HepG2 (cell line): ENCODE data around the gene CHRM2. TPM values are rescaled to one million over a fixed set of nuclear protein-coding genes. Genes with fewer than 3 reads are reported as not detected.

ENCODE experiments used
- ATAC-seq: fragments of 200-7000 bp; cut with Tn5 transposase; 3 replicates; pipeline ENCODE4 v1.9.1; 2020; ENCODE audit warnings: mild to moderate bottlenecking, moderate library complexity
- BruUV-seq: library from RNA; stranded (reverse); fragments of 400-500 nt; replicated peaks from 2 replicates; lab custom pipeline; 2021; lab: Mats Ljungman, UMichigan
- CTCF ChIA-PET: fragments of 300-600 bp; formaldehyde crosslinking; extraction: SDS; loops from one replicate; lab custom pipeline; 2021; ENCODE audit warnings: low total read pairs, inconsistent platforms, low intra/inter-chr PET ratio; lab: Yijun Ruan, JAX
- POLR2A ChIA-PET: fragments of 350-600 bp; sonication (Branson Sonifier 250); formaldehyde crosslinking; loops from one replicate; lab custom pipeline; 2020; ENCODE audit warnings: antibody characterized with exemption, inconsistent platforms; lab: Yijun Ruan, JAX
- DNase-seq: peaks from one replicate; pipeline ENCODE4 v3.0.0-alpha.2; 2015; ENCODE audit warnings: low spot score
- FAIRE-seq: peaks from 3 replicates; lab custom pipeline; 2011; peaks lifted over from hg19 to GRCh38; lab: Jason Lieb, UNC
- H2AFZ ChIP-seq: one replicate; pipeline ENCODE4 v1.6.1; 2011; ENCODE audit warnings: low read length, inconsistent platforms
- H3K27ac ChIP-seq: fragments of 300-600 bp; 3 replicates; pipeline ENCODE4 v1.8.0; 2011; ENCODE audit warnings: mixed run types, mild to moderate bottlenecking, mixed read lengths, low read length, inconsistent platforms; ENCODE audit not compliant: insufficient read depth; ENCODE audit errors: extremely low read length
- H3K27me3 ChIP-seq, 2 experiments: fragments of 200-600 bp in 1 of 2; 2 replicates in 1 of 2; 3 replicates in 1 of 2; pipeline versions ENCODE4 v1.6.0 to v1.8.0; 2011; ENCODE audit warnings: low read length in 2 of 2, mild to moderate bottlenecking in 2 of 2, moderate library complexity in 2 of 2, inconsistent platforms in 1 of 2; ENCODE audit not compliant: insufficient read depth in 2 of 2, control insufficient read depth in 1 of 2
- H3K36me3 ChIP-seq, 2 experiments: fragments of 200-600 bp in 1 of 2; replicated peaks in 1 of 2; 2 replicates in 1 of 2; 3 replicates in 1 of 2; pipeline versions ENCODE4 v1.5.1 to v1.8.0; 2011; ENCODE audit warnings: low read length in 2 of 2, inconsistent platforms in 1 of 2; ENCODE audit not compliant: insufficient read depth in 2 of 2, control insufficient read depth in 1 of 2
- H3K4me1 ChIP-seq: 2 replicates; pipeline ENCODE4 v1.5.1; 2012; ENCODE audit warnings: low read length, inconsistent platforms; ENCODE audit not compliant: insufficient read depth
- H3K4me2 ChIP-seq: 2 replicates; pipeline ENCODE4 v1.6.0; 2011; ENCODE audit warnings: low read depth, low read length, inconsistent platforms
- H3K4me3 ChIP-seq, 3 experiments: fragments of 200-600 bp in 1 of 3; sonication (generic), shearing (Covaris generic) in 1 of 3; replicated peaks in 1 of 3; 2 replicates each; pipeline ENCODE4 v1.5.1; 2011 to 2016; ENCODE audit warnings: low read length in 3 of 3, inconsistent platforms in 2 of 3, low read depth in 2 of 3, mild to moderate bottlenecking in 2 of 3, control low read depth in 1 of 3, mixed read lengths in 1 of 3; ENCODE audit not compliant: insufficient read depth in 1 of 3
- H3K79me2 ChIP-seq: one replicate; pipeline ENCODE4 v1.6.1; 2011; ENCODE audit warnings: low read length, inconsistent platforms; ENCODE audit not compliant: insufficient read depth
- H3K9ac ChIP-seq: 2 replicates; pipeline ENCODE4 v1.6.0; 2011; ENCODE audit warnings: mild to moderate bottlenecking, low read depth, low read length, inconsistent platforms; ENCODE audit not compliant: insufficient read depth
- H3K9me3 ChIP-seq: 2 replicates; pipeline ENCODE4 v1.5.1; 2012; ENCODE audit warnings: mild to moderate bottlenecking, low read length
- H4K20me1 ChIP-seq: 2 replicates; pipeline ENCODE4 v1.6.0; 2011; ENCODE audit warnings: inconsistent platforms, mild to moderate bottlenecking, low read length, moderate library complexity; ENCODE audit not compliant: insufficient read depth
- ASH2L ChIP-seq: fragments of 300-600, 200-600 bp; sonication (generic); IDR thresholded peaks from 2 replicates; pipeline ENCODE4 v1.7.0; 2017; ENCODE audit warnings: low read depth, mild to moderate bottlenecking, moderate library complexity, mixed read lengths, low read length; ENCODE audit not compliant: insufficient read length
- CAMTA2 ChIP-seq: sonication (generic); formaldehyde crosslinking; IDR thresholded peaks from 2 replicates; pipeline ENCODE4 v1.4.0; 2020; ENCODE audit warnings: mild to moderate bottlenecking, missing genetic modification reagents, borderline replicate concordance
- ZNF501 ChIP-seq: sonication (generic); formaldehyde crosslinking; IDR thresholded peaks from 2 replicates; pipeline ENCODE4 v1.5.1; 2020; ENCODE audit warnings: mild to moderate bottlenecking, moderate library complexity, missing genetic modification reagents
- ZNF547 ChIP-seq: sonication (generic); formaldehyde crosslinking; IDR thresholded peaks from 2 replicates; pipeline ENCODE4 v1.5.1; 2020; ENCODE audit warnings: mild to moderate bottlenecking, missing genetic modification reagents
- WGBS: methylation state at CpG from one replicate; pipeline ENCODE4 v1.1.6; 2017; ENCODE audit warnings: low lambda C conversion rate; 5-methylcytosine and 5-hydroxymethylcytosine counted together
- in situ Hi-C: cut with HindIII; loops from 2 replicates; pipeline ENCODE4 v1.10.0; 2017; ENCODE audit warnings: low pct_unique_long_range_greater_than_20kb; ENCODE audit not compliant: extremely low pct_ligation_motif_present
- intact Hi-C: fragments of 100-400 bp; cut with micrococcal nuclease; formaldehyde crosslinking; loops from one replicate; pipeline ENCODE4 v1.10.0; 2022; ENCODE audit not compliant: unreplicated experiment
- polyA plus RNA-seq, 8 experiments: library from polyadenylated mRNA; depleted of rRNA in 3 of 8; stranded (reverse) in 7 of 8; unstranded in 1 of 8; fragments of >200 nt; fragmentation: Illumina TruSeq in 4 of 8; extraction: Trizol in 4 of 8; gene quantifications; 2 replicates each; pipeline versions ENCODE4 v1.2.1 to v1.2.3, GENCODE V29; 2011 to 2016; ENCODE audit warnings: low read depth in 4 of 8, missing spikeins in 1 of 8, mixed read lengths in 1 of 8; ENCODE audit not compliant: insufficient read depth in 1 of 8
- total RNA-seq, 5 experiments: library from RNA; depleted of rRNA; stranded (reverse); fragments of >200 nt; fragmentation: Illumina TruSeq; extraction: Trizol; gene quantifications; 2 replicates each; pipeline ENCODE4 v1.2.3, GENCODE V29; 2016; ENCODE audit warnings: low read depth in 1 of 5
- TF ChIP-seq, protein P1 (sequence below): sonication (generic); formaldehyde crosslinking; IDR thresholded peaks from 2 replicates; pipeline ENCODE4 v1.4.0; 2020; ENCODE audit warnings: missing genetic modification reagents
- TF ChIP-seq, protein P2 (sequence below): sonication (generic); formaldehyde crosslinking; IDR thresholded peaks from 2 replicates; pipeline ENCODE4 v1.4.0; 2020; ENCODE audit warnings: missing genetic modification reagents
- TF ChIP-seq, protein P3 (sequence below): sonication (generic); formaldehyde crosslinking; conservative IDR thresholded peaks from 2 replicates; pipeline ENCODE4 v1.8.0; 2022; ENCODE audit warnings: mild to moderate bottlenecking, moderate library complexity, missing genetic modification reagents

CHRM2 gene
- total and polyA plus RNA-seq, 2 of the 13 experiments (the other 11 are each of a cell fraction or from before 2014, with no cell fraction given): not detected

DNA sequence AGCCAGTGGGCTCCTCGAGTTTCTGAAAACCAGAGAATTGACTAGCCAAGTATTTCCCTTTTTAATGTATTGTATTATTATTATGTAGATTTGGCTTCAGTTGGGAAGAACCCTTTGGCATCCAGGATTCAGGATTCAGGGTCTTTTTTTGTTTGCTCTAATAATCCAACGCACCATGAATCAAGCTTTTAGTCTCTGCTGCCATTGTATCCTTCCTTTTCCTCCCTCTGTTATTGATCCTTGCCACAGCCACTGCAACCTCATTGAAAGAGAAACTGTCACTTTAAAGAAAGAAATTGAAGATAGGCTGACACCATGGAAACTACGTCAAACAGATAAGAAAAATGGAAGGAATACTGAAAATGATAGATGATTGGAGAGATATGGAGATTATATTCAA, 150.0 kb downstream of the CHRM2 start (continued):
- TF ChIP-seq, protein P1, sequence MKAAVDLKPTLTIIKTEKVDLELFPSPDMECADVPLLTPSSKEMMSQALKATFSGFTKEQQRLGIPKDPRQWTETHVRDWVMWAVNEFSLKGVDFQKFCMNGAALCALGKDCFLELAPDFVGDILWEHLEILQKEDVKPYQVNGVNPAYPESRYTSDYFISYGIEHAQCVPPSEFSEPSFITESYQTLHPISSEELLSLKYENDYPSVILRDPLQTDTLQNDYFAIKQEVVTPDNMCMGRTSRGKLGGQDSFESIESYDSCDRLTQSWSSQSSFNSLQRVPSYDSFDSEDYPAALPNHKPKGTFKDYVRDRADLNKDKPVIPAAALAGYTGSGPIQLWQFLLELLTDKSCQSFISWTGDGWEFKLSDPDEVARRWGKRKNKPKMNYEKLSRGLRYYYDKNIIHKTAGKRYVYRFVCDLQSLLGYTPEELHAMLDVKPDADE (CRISPR knock-in tag): no peak
- no peak for TF ChIP-seq ZNF547 (CRISPR knock-in tag)
- TF ChIP-seq, all 625 proteins: peak for 0

DNA sequence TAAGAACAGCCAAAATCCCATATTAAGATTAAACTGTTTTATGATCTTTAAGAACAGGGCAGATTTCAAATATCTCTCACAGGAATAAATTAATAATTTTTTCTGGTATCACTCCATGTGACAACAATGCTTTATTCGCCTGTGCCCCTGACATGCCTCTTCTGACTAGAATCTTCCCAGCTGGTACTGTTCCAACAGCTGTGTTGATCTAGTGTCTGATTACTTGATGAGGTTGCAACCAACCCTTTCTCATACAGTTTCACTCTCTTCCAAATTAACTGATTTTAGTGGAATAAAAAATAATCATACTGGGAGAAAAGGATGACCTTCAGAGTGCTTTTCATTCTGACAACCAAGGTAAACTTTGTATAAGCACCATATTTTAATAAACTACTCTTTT, 151.9 kb downstream of the CHRM2 start:
- POLR2A ChIA-PET: no interaction called here
- Histone ChIP-seq H3K4me3 (no peak overlapping the region), H3K9me3 (no peaks in the 10 kb centered on the region), H3K79me2 (no peaks in the 10 kb centered on the region), H3K27ac (no peak overlapping the region), H2AFZ (no peak overlapping the region), H3K9ac (no peak overlapping the region), H3K4me1 (no peaks in the 10 kb centered on the region), H3K27me3 (no peaks in the 10 kb centered on the region), H4K20me1 (no peaks in the 10 kb centered on the region), H3K36me3 (no peaks in the 10 kb centered on the region), H3K4me2 (no peak overlapping the region)
- 0% methylated on average over 1 of the region's 1 CpG for WGBS
- intact Hi-C loops: no loop called here
- CTCF ChIA-PET: no interaction called here
- DNase-seq: no peak
- no peak for FAIRE-seq
- no peak for TF ChIP-seq ZNF501 (CRISPR knock-in tag)
- TF ChIP-seq CAMTA2 (CRISPR knock-in tag): no peak
- no TSS peak for BruUV-seq
- in situ Hi-C loops: no loop called here
- ATAC-seq: no peak

DNA sequence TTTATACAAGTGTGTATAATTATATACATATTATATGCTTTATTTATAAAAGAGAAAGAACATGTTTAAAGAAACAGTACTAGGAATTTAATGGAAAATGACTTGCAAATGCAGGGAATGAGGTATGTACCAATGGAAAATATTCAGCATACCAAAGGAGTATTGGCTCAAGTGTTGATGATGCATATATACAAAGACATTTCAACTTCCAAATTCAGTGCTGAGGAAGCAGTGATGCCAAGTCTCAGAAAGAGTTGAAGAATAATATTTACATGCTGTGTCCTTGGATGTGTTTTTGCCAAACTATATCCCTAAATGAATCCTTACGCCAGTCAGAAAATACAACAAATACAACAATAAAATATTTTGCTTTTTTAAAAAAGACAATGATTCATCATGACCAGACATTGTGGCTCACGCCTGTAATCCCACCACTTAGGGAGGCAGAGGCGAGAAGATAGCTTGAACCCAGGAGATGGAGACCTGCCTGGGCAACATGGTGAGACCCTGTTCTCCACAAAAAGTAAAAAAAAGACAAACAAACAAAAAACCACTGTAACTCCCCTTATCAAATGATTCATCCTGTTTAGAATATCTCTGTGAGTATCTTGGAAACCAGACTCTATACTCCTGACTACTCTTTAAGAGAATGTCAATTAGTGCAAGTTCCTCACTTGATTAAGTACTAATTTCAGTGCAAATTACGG, 157.2 kb downstream of the CHRM2 start:
- 4% methylated on average over 4 of the region's 4 CpGs for WGBS
- H3K27me3 ChIP-seq: no peaks in the 10 kb centered on the region
- no peaks in the 10 kb centered on the region for H4K20me1 ChIP-seq
- H3K4me2 ChIP-seq: no peak overlapping the region
- in situ Hi-C loops: no loop called here
- FAIRE-seq (no peak), DNase-seq (no peak), ATAC-seq (no peak)
- ChIA-PET POLR2A (no interaction called here), CTCF (no interaction called here)
- H3K4me3 ChIP-seq: no peak overlapping the region
- no peak overlapping the region for H2AFZ ChIP-seq
- H3K9me3 ChIP-seq: no peaks in the 10 kb centered on the region
- intact Hi-C loops: no loop called here
- no peaks in the 10 kb centered on the region for H3K79me2 ChIP-seq
- H3K9ac ChIP-seq: no peak overlapping the region
- H3K4me1 ChIP-seq: no peaks in the 10 kb centered on the region
- no peak overlapping the region for H3K27ac ChIP-seq
- no TSS peak for BruUV-seq
- no peaks in the 10 kb centered on the region for H3K36me3 ChIP-seq
- TF ChIP-seq, protein P2, sequence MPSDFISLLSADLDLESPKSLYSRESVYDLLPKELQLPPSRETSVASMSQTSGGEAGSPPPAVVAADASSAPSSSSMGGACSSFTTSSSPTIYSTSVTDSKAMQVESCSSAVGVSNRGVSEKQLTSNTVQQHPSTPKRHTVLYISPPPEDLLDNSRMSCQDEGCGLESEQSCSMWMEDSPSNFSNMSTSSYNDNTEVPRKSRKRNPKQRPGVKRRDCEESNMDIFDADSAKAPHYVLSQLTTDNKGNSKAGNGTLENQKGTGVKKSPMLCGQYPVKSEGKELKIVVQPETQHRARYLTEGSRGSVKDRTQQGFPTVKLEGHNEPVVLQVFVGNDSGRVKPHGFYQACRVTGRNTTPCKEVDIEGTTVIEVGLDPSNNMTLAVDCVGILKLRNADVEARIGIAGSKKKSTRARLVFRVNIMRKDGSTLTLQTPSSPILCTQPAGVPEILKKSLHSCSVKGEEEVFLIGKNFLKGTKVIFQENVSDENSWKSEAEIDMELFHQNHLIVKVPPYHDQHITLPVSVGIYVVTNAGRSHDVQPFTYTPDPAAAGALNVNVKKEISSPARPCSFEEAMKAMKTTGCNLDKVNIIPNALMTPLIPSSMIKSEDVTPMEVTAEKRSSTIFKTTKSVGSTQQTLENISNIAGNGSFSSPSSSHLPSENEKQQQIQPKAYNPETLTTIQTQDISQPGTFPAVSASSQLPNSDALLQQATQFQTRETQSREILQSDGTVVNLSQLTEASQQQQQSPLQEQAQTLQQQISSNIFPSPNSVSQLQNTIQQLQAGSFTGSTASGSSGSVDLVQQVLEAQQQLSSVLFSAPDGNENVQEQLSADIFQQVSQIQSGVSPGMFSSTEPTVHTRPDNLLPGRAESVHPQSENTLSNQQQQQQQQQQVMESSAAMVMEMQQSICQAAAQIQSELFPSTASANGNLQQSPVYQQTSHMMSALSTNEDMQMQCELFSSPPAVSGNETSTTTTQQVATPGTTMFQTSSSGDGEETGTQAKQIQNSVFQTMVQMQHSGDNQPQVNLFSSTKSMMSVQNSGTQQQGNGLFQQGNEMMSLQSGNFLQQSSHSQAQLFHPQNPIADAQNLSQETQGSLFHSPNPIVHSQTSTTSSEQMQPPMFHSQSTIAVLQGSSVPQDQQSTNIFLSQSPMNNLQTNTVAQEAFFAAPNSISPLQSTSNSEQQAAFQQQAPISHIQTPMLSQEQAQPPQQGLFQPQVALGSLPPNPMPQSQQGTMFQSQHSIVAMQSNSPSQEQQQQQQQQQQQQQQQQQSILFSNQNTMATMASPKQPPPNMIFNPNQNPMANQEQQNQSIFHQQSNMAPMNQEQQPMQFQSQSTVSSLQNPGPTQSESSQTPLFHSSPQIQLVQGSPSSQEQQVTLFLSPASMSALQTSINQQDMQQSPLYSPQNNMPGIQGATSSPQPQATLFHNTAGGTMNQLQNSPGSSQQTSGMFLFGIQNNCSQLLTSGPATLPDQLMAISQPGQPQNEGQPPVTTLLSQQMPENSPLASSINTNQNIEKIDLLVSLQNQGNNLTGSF (CRISPR knock-in tag): no peak
- TF ChIP-seq, protein P3, sequence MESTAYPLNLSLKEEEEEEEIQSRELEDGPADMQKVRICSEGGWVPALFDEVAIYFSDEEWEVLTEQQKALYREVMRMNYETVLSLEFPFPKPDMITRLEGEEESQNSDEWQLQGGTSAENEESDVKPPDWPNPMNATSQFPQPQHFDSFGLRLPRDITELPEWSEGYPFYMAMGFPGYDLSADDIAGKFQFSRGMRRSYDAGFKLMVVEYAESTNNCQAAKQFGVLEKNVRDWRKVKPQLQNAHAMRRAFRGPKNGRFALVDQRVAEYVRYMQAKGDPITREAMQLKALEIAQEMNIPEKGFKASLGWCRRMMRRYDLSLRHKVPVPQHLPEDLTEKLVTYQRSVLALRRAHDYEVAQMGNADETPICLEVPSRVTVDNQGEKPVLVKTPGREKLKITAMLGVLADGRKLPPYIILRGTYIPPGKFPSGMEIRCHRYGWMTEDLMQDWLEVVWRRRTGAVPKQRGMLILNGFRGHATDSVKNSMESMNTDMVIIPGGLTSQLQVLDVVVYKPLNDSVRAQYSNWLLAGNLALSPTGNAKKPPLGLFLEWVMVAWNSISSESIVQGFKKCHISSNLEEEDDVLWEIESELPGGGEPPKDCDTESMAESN (CRISPR knock-in tag): no peak
- no peak for TF ChIP-seq ASH2L
